HL-60 (cell line): ENCODE data around the gene LANCL2.

Experiments
- GABPA ChIP-seq: IDR thresholded peaks from 2 replicates; pipeline ENCODE4 v1.6.1; 2012; ENCODE audit warnings: low read depth
- SPI1 ChIP-seq: IDR thresholded peaks from 2 replicates; pipeline ENCODE4 v1.6.1; 2012; ENCODE audit warnings: low read depth, mild to moderate bottlenecking, borderline replicate concordance

GRCh38 chr7:55339033-55340000 lies 25.8 kb upstream of the LANCL2 start:
- TF ChIP-seq GABPA (no peak), SPI1 (peak; percentile 55; the same call in 1 of the 2 replicates)
